ENCODE results near the gene ANKDD1B. TPM values are rescaled to one million over a fixed set of nuclear protein-coding genes. Genes with fewer than 3 reads are reported as not detected.
A peak's percentile ranks its signal among the peaks of the same experiment; 100 is the strongest.

The ANKDD1B gene
- total RNA-seq, 2 donors from 2014 or later, result 0.33 TPM; not detected in 1

DNA sequence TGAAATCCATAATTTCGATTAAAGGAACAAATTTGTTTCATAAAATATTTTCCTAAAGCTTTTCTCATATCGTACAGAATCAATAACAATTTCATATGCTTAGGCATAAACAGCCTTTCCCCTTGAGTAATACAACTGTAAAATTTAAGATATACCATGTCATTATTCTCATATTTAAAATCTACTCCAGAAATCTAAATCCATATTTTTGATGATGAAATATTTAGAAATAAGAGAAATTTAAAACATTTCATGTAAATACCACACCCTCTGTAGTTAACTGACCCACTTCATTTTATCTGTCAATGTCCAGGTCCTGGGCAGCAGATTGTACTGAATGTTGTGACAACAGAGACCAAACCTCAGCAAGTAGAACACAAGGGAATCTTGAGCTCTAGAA, 100.8 kb downstream of the ANKDD1B start:
- Mint-ChIP-seq H3K36me3 (peaks cover 22% of the 10 kb centered on the region), H3K9me3 (no peaks in the 10 kb centered on the region), H3K27ac (no peak overlapping the region), H3K4me3 (no peak overlapping the region), H3K4me1 (ENCODE audit: low read depth in 2 of 2) (peaks cover 36 to 40% of the 10 kb centered on the region in 2 donors), H3K27me3 (no peaks in the 10 kb centered on the region)
- no peak for ATAC-seq
- no peak for DNase-seq (ENCODE audit: low spot score)

DNA sequence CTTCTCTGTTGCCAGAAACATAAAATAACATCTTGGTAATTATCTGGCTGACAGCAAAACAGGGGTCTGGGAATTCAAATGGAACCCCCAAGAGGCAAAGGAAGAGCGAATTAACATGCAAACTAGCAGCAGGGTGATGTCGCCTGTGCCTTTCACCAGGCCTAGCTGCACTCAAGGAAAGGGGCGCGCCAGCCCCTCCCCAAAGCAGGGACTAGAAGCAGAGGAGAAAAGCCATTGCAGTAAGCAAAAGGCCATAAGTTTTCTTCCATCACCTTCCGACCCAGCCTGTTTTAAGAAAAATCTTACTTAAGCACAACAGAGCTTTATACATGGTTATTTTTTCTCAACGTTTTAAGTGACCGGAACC, 105.4 kb downstream of the ANKDD1B start:
- H3K27ac Mint-ChIP-seq, result peak overlapping the region; percentile 98 to 99
- H3K27me3 Mint-ChIP-seq, result peaks cover 0 to 3% of the 10 kb centered on the region in 2 donors
- peaks cover 22% of the 10 kb centered on the region for H3K36me3 Mint-ChIP-seq
- H3K9me3 Mint-ChIP-seq, result no peaks in the 10 kb centered on the region
- DNase-seq (ENCODE audit: low spot score) (no peak), ATAC-seq (peak; percentile 2 to 5)
- H3K4me1 Mint-ChIP-seq (ENCODE audit: low read depth in 2 of 2), result peaks cover 24 to 35% of the 10 kb centered on the region in 2 donors
- H3K4me3 Mint-ChIP-seq, result peak overlapping the region; percentile 99

DNA sequence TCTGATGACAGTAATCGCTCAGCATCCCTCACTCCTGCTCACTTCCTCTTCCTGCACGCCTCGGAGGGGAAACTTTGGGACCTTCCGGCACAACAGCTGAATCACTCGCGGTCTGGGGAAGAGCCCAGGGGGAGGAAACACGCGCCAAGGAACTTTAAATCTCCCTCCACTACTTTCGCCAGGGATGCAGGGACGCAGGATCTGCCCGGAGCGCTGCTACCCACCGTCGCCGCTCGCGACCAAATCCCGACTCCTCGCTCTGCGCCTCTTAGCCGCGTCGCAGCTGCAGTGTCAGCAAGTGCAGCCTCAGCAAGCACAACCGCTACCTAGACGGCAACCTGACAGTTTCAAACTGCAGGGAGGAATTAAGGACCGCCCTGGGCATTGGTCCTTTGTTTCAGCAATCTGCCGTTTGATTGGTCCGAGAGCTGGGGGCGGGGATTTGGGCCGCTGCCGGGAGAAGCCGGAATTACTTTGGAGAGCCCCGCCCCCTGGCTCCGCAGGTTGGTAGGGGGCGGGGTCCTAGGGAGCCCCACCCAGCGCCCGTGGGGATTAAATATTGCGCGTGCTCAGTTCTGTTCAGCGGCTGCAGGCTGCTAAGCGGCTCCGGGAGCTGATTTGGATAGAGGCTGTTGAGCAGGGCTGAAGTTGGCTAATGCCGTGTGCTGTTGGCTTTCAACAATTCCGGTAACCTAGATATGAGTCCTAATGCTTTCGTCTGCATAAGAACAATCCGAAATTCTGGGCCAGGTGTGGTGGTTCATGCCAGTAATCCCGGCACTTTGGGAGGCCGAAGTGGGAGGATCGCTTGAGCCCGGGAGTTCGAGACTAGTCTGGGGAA, 106.0 kb downstream of the ANKDD1B start, which contains the start of gene POC5:
Gene POC5, minus strand, starts transcription at position 356 of the 841 bp plus-strand sequence. CDS start 4,500 bp downstream, outside the sequence.
- peak within 1 kb of the TSS; percentile 99 for H3K4me3 Mint-ChIP-seq
- H3K27ac Mint-ChIP-seq, result peak within 1 kb of the TSS; percentile 98 to 99
- ATAC-seq (peak; percentile 96 to 97), DNase-seq (ENCODE audit: low spot score) (peak; percentile 97)
- peaks cover 22% of the 10 kb centered on the region for H3K36me3 Mint-ChIP-seq
- peaks cover 0 to 3% of the 10 kb centered on the region in 2 donors for H3K27me3 Mint-ChIP-seq
- no peaks in the 10 kb centered on the region for H3K9me3 Mint-ChIP-seq
- peaks cover 22 to 35% of the 10 kb centered on the region in 2 donors for H3K4me1 Mint-ChIP-seq (ENCODE audit: low read depth in 2 of 2)

DNA sequence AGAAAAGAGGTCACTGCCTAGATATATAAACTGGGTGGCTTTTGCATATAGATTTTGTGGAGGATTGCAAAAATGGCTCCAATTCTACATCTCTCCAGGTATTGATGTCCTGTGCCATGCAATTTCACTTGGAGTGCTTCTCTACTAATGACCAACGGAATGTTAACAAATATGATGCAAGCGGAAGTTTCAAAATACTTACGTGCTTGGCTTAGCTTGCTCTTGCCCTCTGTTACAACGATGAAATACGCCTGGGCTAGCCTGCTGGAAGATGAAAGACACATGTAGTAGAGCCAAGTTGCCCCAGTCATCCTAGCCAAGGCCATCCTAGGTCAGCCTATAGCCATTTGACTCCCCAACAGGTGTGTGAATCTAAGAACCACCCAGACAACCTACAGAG, 109.6 kb downstream of the ANKDD1B start:
- peaks cover 1% of the 10 kb centered on the region for H3K36me3 Mint-ChIP-seq
- H3K4me3 Mint-ChIP-seq, result no peak overlapping the region
- no peaks in the 10 kb centered on the region for H3K9me3 Mint-ChIP-seq
- no peak overlapping the region for H3K27ac Mint-ChIP-seq
- H3K4me1 Mint-ChIP-seq (ENCODE audit: low read depth in 2 of 2), result peaks cover 5 to 13% of the 10 kb centered on the region in 2 donors
- DNase-seq (ENCODE audit: low spot score), result no peak
- no peak for ATAC-seq
- peaks cover 5 to 11% of the 10 kb centered on the region in 2 donors for H3K27me3 Mint-ChIP-seq

Other genes starting within 250 kb of the ANKDD1B start
- gene CERT1, start 99.8 kb upstream of the ANKDD1B start, total RNA-seq, result 10 to 100 TPM; 30.6 to 39.5 TPM
- 10 to 100 TPM; 32.3 to 33.9 TPM for gene POLK, start 99.6 kb upstream of the ANKDD1B start, total RNA-seq
- 10 to 100 TPM; 21.4 to 22.4 TPM for gene POC5, start 106.0 kb downstream of the ANKDD1B start, total RNA-seq

Data from natural killer cell treated with Interleukin-12 subunit alpha and Interleukin-12 subunit beta and Interleukin-15 and Interleukin-18, amount 100 ng/mL, for 72 hours (primary cell).